Esophagus squamous epithelium (tissue), 5 donors: ENCODE data around the gene FURIN. TPM values are rescaled to one million over a fixed set of nuclear protein-coding genes. Genes with fewer than 3 reads are reported as not detected.
A peak's percentile ranks its signal among the peaks of the same experiment; 100 is the strongest.

Experiments
- DNase-seq: peaks from one replicate; lab custom pipeline; 2025; lab: John Stamatoyannopoulos, UW
- H3K27ac ChIP-seq, 4 donors: fragments of 200-600 bp; sonication (generic); one replicate each; pipeline ENCODE4 v1.5.1; 2016 to 2019; ENCODE audit warnings: mild to moderate bottlenecking in 1 of 4
- H3K27me3 ChIP-seq, 4 donors: fragments of 200-600 bp; sonication (generic); 1 replicate in 3 of 4; 2 replicates in 1 of 4; pipeline versions ENCODE4 v1.5.1 to v1.6.0; 2017 to 2021; ENCODE audit warnings: antibody characterized with exemption in 1 of 4
- H3K36me3 ChIP-seq, 3 donors: fragments of 200-600 bp; sonication (generic); one replicate each; pipeline ENCODE4 v1.5.1; 2016 to 2019
- H3K4me1 ChIP-seq, 3 donors: fragments of 200-600 bp; sonication (generic); one replicate each; pipeline ENCODE4 v1.5.1; 2017 to 2019
- H3K4me3 ChIP-seq, 4 donors: fragments of 200-600 bp; sonication (generic); 1 replicate in 3 of 4; 2 replicates in 1 of 4; pipeline ENCODE4 v1.5.1; 2016 to 2019; ENCODE audit warnings: mild to moderate bottlenecking in 2 of 4, moderate library complexity in 1 of 4
- H3K9me3 ChIP-seq, 3 donors: fragments of 200-600 bp; sonication (generic); one replicate each; pipeline ENCODE4 v1.5.1; 2016 to 2019
- CTCF ChIP-seq, 6 experiments: fragments of 450-650 bp in 4 of 6; fragments of 200-600 bp in 2 of 6; sonication (generic) in 2 of 6; IDR thresholded peaks; one replicate each; pipeline ENCODE4 v1.5.1; 2016 to 2019; ENCODE audit warnings: antibody characterized with exemption in 6 of 6, mild to moderate bottlenecking in 4 of 6, moderate library complexity in 4 of 6
- POLR2A ChIP-seq, 4 donors: fragments of 450-650 bp; IDR thresholded peaks; one replicate each; pipeline ENCODE4 v1.6.1; 2017; ENCODE audit warnings: antibody characterized with exemption in 4 of 4, mild to moderate bottlenecking in 4 of 4, moderate library complexity in 3 of 4
- WGBS, 2 donors: methylation state at CpG; one replicate each; pipeline ENCODE4 v1.1.5; 2018; 5-methylcytosine and 5-hydroxymethylcytosine counted together
- intact Hi-C: fragments of 100-400 bp; cut with DNase I; formaldehyde crosslinking; loops from one replicate; pipeline ENCODE4 v1.15.0; 2022
- total RNA-seq, 4 donors: library from RNA; depleted of rRNA; stranded (reverse); fragments of >200 nt; gene quantifications; one replicate each; pipeline ENCODE4 v1.1.0, GENCODE V29; 2016
- donor health status: DM: yes; HTN: yes; CAD: no.

FURIN gene
- total RNA-seq, 4 donors from 2014 or later: 27.7 to 43.3 (median 38.5) TPM

- Histone ChIP-seq H3K27ac (peak overlapping the region in 1 of 4 donors; percentile 9), H3K4me3 (no peak overlapping the region), H3K9me3 (no peaks in the 10 kb centered on the region), H3K27me3 (peaks cover 0 to 49% (median 0%) of the 10 kb centered on the region in 4 donors), H3K36me3 (no peaks in the 10 kb centered on the region), H3K4me1 (peaks cover 0 to 1% (median 0%) of the 10 kb centered on the region in 3 donors)
- intact Hi-C loops: no loop called here
- WGBS, 2 donors: 90 to 91% methylated on average over 6 to 8 of the region's 9 CpGs
- DNase-seq: no peak
- TF ChIP-seq POLR2A (IDR thresholded peaks at IDR 0.05) (no peak), CTCF (IDR thresholded peaks at IDR 0.05) (no peak)
Measured at GRCh38 chr15:90855139-90855538, 13.2 kb upstream of the FURIN start.

GRCh38 chr15:90857337-90857736, 11.1 kb upstream of the FURIN start:
- H3K27me3 ChIP-seq: peaks cover 0 to 47% (median 0%) of the 10 kb centered on the region in 4 donors
- no peaks in the 10 kb centered on the region for H3K9me3 ChIP-seq
- peaks cover 4 to 18% (median 5%) of the 10 kb centered on the region in 3 donors for H3K4me1 ChIP-seq
- H3K27ac ChIP-seq: no peak overlapping the region
- H3K36me3 ChIP-seq: no peaks in the 10 kb centered on the region
- no peak for DNase-seq
- WGBS, 2 donors: 78 to 80% methylated on average over 7 to 8 of the region's 8 CpGs
- TF ChIP-seq POLR2A (IDR thresholded peaks at IDR 0.05) (no peak), CTCF (IDR thresholded peaks at IDR 0.05) (no peak)
- H3K4me3 ChIP-seq: no peak overlapping the region
- intact Hi-C loops: no loop called here

DNA sequence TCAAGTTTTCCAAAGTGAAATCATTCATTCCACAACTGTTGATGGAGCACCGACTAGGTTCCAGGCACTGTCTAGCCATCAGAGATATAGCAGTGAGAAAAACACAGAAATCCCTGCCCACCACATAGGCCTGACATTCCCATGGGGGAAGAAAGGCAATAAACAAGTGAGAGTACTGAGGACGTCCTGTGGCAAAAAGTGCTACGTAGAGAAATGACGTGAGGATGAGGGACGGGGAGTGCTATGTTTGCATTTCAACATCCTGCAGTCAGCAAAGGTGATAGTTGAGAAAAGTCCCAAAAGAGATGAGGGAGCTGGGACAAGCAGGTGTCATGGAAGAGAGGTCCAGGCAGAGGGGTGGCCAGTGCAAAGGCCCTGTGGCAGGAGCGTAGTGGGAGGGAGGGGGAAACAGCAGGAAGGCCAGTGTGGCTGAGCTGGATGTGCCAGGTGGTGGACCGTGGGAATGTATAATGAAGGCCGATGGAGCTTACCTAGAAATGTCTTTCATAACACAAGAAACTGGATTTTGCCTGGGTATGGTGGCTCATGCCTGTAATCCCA, 10.4 kb upstream of the FURIN start:
- TF ChIP-seq POLR2A (IDR thresholded peaks at IDR 0.05) (no peak), CTCF (IDR thresholded peaks at IDR 0.05) (no peak)
- H3K4me1 ChIP-seq: peaks cover 4 to 22% (median 7%) of the 10 kb centered on the region in 3 donors
- no peaks in the 10 kb centered on the region for H3K36me3 ChIP-seq
- H3K27ac ChIP-seq: no peak overlapping the region
- H3K4me3 ChIP-seq: no peak overlapping the region
- H3K27me3 ChIP-seq: peaks cover 0 to 47% (median 0%) of the 10 kb centered on the region in 4 donors
- intact Hi-C loops: no loop called here
- WGBS, 2 donors: 68 to 78% methylated on average over 8 of the region's 8 CpGs
- H3K9me3 ChIP-seq: no peaks in the 10 kb centered on the region
- no peak for DNase-seq

DNA sequence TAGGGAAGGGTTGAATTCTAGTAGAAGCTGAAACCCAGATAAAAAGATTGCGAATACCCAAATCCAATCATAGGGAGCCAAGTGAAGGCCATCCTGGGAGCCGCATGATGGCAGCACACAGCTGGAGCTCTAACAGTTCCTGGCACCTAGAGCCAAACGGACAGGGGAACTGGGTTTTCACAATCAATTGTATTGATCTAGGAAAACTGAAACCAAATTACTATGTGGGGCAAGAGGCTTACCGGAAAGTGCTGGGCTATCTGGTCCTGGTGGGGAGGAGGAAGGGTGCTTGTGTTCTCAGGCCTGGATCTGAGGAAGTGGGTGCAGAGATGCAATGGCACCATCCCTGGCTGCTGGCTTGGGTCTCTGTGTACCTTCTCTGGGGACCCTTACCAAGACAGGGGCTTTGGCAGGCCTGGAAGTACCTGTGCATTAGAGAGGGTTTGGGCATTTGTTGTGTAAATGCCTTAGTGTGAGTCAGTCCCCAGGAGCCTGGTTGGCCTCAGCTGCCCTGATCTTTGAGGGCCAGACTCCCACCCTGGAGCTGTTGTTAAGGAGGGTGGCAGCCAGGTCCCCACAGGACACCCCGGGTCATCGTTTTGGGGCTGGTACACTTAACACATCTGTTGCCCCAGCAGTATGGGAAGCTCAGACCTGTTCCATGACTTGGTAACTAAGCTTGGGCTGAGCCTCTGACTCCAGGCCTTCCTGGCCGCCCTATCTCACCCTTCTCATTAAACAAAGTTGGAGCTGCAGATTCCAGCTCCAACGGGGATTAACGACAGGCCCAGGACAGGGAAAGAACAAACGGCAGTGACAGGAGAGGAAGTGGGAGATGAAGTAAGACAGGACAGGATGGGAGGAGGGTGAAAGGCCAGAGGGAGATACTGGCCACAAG, 8.9 kb upstream of the FURIN start:
- no peaks in the 10 kb centered on the region for H3K9me3 ChIP-seq
- H3K36me3 ChIP-seq: no peaks in the 10 kb centered on the region
- no peak overlapping the region for H3K27ac ChIP-seq
- 54 to 74% methylated on average over 7 to 8 of the region's 10 CpGs for WGBS, 2 donors
- no peak for DNase-seq
- peaks cover 8 to 37% (median 19%) of the 10 kb centered on the region in 3 donors for H3K4me1 ChIP-seq
- intact Hi-C loops: no loop called here
- TF ChIP-seq POLR2A (IDR thresholded peaks at IDR 0.05): no peak
- no peak for TF ChIP-seq CTCF (IDR thresholded peaks at IDR 0.05)
- no peak overlapping the region for H3K4me3 ChIP-seq
- H3K27me3 ChIP-seq: peaks cover 0 to 44% (median 0%) of the 10 kb centered on the region in 4 donors

DNA sequence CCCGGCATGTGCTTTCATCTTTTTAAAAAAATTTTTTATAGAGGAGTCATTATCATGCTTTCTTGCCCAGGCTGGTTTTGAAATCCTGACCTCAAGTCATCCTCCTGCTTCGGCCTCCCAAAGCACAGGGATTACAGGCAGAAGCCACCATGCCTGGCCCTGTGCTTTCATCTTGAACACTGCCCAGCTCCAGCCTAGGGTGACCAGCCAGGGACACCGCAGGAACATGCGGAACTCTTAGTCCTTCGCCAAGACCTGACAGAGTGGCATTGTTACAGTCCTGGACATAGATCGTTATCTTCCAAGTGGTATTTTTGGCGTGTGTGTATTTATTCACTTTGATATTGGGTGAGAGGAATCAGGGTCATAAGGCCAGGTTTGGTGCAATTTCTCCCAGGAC, 7.9 kb upstream of the FURIN start:
- peak overlapping the region in 1 of 4 donors; percentile 44 for H3K27ac ChIP-seq
- no peak for TF ChIP-seq CTCF (IDR thresholded peaks at IDR 0.05)
- no peak for TF ChIP-seq POLR2A (IDR thresholded peaks at IDR 0.05)

More for the DNA sequence above, 7.9 kb upstream of the FURIN start:
- WGBS, 2 donors: 63 to 65% methylated on average over 7 of the region's 7 CpGs
- DNase-seq: no peak
- Histone ChIP-seq H3K4me3 (no peak overlapping the region), H3K4me1 (peaks cover 8 to 46% (median 23%) of the 10 kb centered on the region in 3 donors), H3K36me3 (no peaks in the 10 kb centered on the region), H3K9me3 (no peaks in the 10 kb centered on the region), H3K27me3 (peaks cover 0 to 36% (median 0%) of the 10 kb centered on the region in 4 donors)
- intact Hi-C loops: no loop called here
